Epithelial cell of proximal tubule (primary cell): ENCODE results near the gene STN1. TPM values are rescaled to one million over a fixed set of nuclear protein-coding genes. Genes with fewer than 3 reads are reported as not detected.

Source experiments
- DNase-seq: peaks from one replicate; pipeline ENCODE4 v3.0.0-alpha.2; 2011; ENCODE audit warnings: low read depth
- H3K4me3 ChIP-seq: 2 replicates; pipeline ENCODE4 v1.5.1; 2011; ENCODE audit warnings: low read depth, mild to moderate bottlenecking, low read length
- total RNA-seq: library from RNA; depleted of rRNA; stranded (reverse); fragments of >200 nt; gene quantifications from 2 replicates; pipeline ENCODE4 v1.2.3, GENCODE V29; 2015
- TF ChIP-seq, protein P1 (sequence below): conservative IDR thresholded peaks from 2 replicates; pipeline ENCODE4 v1.5.1; 2012; ENCODE audit warnings: low read depth, mild to moderate bottlenecking, low read length

STN1 gene
- total RNA-seq, 1 donor from 2014 or later: 28.2 TPM

- TF ChIP-seq, protein P1, sequence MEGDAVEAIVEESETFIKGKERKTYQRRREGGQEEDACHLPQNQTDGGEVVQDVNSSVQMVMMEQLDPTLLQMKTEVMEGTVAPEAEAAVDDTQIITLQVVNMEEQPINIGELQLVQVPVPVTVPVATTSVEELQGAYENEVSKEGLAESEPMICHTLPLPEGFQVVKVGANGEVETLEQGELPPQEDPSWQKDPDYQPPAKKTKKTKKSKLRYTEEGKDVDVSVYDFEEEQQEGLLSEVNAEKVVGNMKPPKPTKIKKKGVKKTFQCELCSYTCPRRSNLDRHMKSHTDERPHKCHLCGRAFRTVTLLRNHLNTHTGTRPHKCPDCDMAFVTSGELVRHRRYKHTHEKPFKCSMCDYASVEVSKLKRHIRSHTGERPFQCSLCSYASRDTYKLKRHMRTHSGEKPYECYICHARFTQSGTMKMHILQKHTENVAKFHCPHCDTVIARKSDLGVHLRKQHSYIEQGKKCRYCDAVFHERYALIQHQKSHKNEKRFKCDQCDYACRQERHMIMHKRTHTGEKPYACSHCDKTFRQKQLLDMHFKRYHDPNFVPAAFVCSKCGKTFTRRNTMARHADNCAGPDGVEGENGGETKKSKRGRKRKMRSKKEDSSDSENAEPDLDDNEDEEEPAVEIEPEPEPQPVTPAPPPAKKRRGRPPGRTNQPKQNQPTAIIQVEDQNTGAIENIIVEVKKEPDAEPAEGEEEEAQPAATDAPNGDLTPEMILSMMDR: no peak
- H3K4me3 ChIP-seq: no peak overlapping the region
- DNase-seq: no peak
Observed at GRCh38 chr10:103896225-103896624, 21.8 kb downstream of the STN1 start.

DNA sequence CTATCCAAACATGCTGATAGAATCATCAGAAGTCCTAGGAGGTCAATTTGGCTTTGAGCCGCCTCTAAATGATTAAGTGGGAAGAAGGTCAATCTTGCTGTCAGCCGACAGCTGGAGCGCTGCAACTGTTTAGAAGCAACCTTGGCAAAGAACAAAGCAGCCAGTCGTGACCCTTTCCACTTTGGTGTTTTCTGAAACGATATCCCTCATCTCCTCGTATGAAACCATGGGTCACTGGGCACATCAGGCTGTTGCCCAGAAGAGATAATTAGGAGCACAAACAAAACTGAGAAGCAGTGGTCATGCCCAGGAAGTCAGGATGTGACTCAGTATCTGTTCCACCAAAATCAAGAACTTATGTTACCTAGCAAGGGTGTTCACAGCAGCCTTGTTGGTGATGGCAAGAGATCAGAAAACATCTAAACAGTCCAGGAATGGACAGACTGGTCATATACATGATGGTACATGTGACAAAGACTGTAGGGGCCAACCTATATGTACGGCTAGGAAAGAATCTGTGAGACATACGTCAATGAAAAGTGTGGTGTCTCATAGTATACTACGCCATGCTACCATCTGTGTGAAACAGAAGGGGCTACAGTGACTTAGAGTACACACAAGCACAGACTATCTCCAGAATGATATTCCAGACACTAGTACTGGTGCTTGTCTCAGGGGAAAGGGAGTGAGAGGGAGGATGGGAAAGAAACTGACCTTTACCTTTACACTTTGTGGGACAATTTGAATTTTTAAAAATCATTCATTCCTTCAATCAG, 22.4 kb downstream of the STN1 start:
- TF ChIP-seq, protein P1: peak; percentile 2
- no peak for DNase-seq
- H3K4me3 ChIP-seq: no peak overlapping the region

DNA sequence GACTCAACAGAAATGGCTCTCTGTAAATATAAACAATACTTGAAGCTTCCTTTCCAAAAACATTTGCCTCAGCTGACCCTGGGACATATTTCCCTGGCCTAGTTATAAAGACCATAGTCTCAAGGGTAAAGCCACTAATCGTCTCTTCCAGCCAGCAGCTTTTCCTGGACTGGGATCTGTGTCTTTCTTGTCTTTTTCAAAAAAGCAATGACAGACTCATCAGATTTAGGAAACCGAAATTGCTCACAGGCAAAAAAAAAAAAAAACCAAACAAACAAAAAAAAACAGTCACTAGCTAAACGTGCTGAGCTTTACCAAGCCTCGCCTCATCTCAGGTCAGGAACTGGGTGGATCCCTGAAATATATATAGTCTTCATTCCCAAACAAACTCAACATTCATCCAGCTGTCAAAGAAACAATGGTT, 23.5 kb downstream of the STN1 start:
- TF ChIP-seq, protein P1: no peak
- H3K4me3 ChIP-seq: no peak overlapping the region
- no peak for DNase-seq

GRCh38 chr10:103893817-103894216, 24.2 kb downstream of the STN1 start:
- no peak overlapping the region for H3K4me3 ChIP-seq
- no peak for DNase-seq
- TF ChIP-seq, protein P1: no peak

DNA sequence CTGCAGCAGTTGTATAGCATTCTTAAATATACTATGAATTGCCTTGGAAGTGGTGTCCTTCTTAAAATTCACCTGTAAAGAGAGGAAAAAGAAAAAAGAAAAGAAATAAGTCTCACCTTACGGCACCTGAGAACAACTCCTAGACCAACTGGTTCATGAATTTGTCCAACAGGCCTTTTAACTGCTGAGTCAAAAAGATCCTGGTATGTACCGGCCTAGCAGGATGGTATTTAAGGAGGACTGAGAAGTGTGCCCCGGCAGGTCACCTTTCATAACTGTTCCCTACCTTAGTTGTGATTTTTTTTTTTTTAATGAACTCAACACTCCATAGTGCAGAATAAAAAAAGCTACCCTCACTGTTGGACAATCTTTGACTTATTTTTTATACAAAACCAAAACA, 25.8 kb downstream of the STN1 start:
- no peak overlapping the region for H3K4me3 ChIP-seq
- DNase-seq: no peak
- TF ChIP-seq, protein P1: no peak

- H3K4me3 ChIP-seq: no peak overlapping the region
- no peak for DNase-seq
- TF ChIP-seq, protein P1: no peak
Observed at GRCh38 chr10:103890688-103891087, 27.3 kb downstream of the STN1 start.

DNA sequence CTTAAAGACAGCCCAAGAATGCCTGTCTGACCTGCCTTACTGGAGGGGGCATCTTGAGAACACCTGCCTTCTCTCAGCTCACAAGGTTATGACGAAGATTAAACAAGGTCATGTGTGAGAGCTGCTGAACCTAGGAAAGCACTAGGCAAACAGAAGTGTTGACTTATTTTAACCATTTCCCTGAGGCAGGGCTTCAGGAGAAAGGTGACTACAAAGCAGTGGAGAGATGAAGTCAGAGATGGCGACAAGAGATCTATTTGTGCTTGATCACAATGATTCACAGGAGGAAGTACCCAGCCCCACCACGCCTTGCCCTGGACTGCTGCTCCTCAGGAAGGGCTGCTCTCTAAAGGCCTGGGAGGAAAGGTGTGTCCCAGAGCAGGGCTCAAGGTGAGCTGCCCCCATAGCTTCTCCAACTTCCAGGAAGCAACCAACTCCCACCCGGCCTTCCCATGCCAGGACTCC, 27.8 kb downstream of the STN1 start:
- TF ChIP-seq, protein P1: no peak
- no peak overlapping the region for H3K4me3 ChIP-seq
- no peak for DNase-seq
